IMR-90 (cell line): ENCODE results near the gene GPRC6A. TPM values are rescaled to one million over a fixed set of nuclear protein-coding genes. Genes with fewer than 3 reads are reported as not detected.

Experiments used
- ATAC-seq: fragments of 200-7000 bp; cut with Tn5 transposase; 2 replicates; pipeline ENCODE4 v1.9.1; 2020; ENCODE audit warnings: low read depth, mild to moderate bottlenecking, moderate library complexity
- Bru-seq: library from RNA; stranded (reverse); fragments of 400-500 nt; gene quantifications from one replicate; lab custom pipeline; 2021; lab: Mats Ljungman, UMichigan
- BruChase-seq, 2 experiments: library from RNA; stranded (reverse); fragments of 400-500 nt; gene quantifications; one replicate each; lab custom pipeline; 2021; lab: Mats Ljungman, UMichigan
- BruUV-seq: library from RNA; stranded (reverse); fragments of 400-500 nt; replicated peaks from 2 replicates; lab custom pipeline; 2021; lab: Mats Ljungman, UMichigan
- CTCF ChIA-PET: fragments of 300-600 bp; formaldehyde crosslinking; extraction: SDS; loops from one replicate; lab custom pipeline; 2021; ENCODE audit warnings: antibody characterized with exemption; lab: Yijun Ruan, JAX
- POLR2A ChIA-PET: fragments of 300-600 bp; sonication (Branson Sonifier 250); formaldehyde crosslinking; loops from one replicate; lab custom pipeline; 2022; ENCODE audit warnings: antibody characterized with exemption; ENCODE audit not compliant: unreplicated experiment; lab: Charles Lee
- DNase-seq: peaks from one replicate; pipeline ENCODE4 v3.0.0; 2013
- H2AFZ ChIP-seq: replicated peaks from 2 replicates; pipeline ENCODE3; 2013; ENCODE audit warnings: low read length, mild to moderate bottlenecking; ENCODE audit not compliant: poor library complexity
- H2AK5ac ChIP-seq: 2 replicates; pipeline ENCODE4 v1.6.1; 2013; ENCODE audit warnings: low read depth, low read length, inconsistent platforms
- H2AK9ac ChIP-seq: replicated peaks from 2 replicates; pipeline ENCODE3; 2013; ENCODE audit warnings: mild to moderate bottlenecking, low read depth, low read length, moderate library complexity; ENCODE audit not compliant: poor library complexity
- H2BK120ac ChIP-seq: 2 replicates; pipeline ENCODE4 v1.6.1; 2013; ENCODE audit warnings: low read depth, low read length, inconsistent platforms
- H2BK15ac ChIP-seq: 3 replicates; pipeline ENCODE4 v1.6.1; 2013; ENCODE audit warnings: low read depth, low read length, inconsistent platforms
- H2BK20ac ChIP-seq: 2 replicates; pipeline ENCODE4 v1.6.1; 2013; ENCODE audit warnings: low read depth, mild to moderate bottlenecking, inconsistent platforms, low read length, moderate library complexity
- H2BK5ac ChIP-seq: 2 replicates; pipeline ENCODE4 v1.6.1; 2013; ENCODE audit warnings: mild to moderate bottlenecking, low read depth, low read length, inconsistent platforms; ENCODE audit not compliant: poor library complexity, severe bottlenecking
- H3K14ac ChIP-seq: replicated peaks from 2 replicates; pipeline ENCODE4 v1.6.1; 2013; ENCODE audit warnings: low read depth, low read length, inconsistent platforms
- H3K18ac ChIP-seq: 2 replicates; pipeline ENCODE4 v1.6.1; 2013; ENCODE audit warnings: low read depth, low read length, control low read depth
- H3K23ac ChIP-seq: 2 replicates; pipeline ENCODE4 v1.6.1; 2013; ENCODE audit warnings: low read depth, low read length, inconsistent platforms
- H3K27ac ChIP-seq: 2 replicates; pipeline ENCODE4 v1.5.1; 2013; ENCODE audit warnings: mild to moderate bottlenecking, control low read depth, low read length; ENCODE audit not compliant: insufficient read depth
- H3K27me3 ChIP-seq: 2 replicates; pipeline ENCODE4 v1.6.1; 2013; ENCODE audit warnings: low read length; ENCODE audit not compliant: control insufficient read depth, insufficient read depth
- H3K36me3 ChIP-seq: 2 replicates; pipeline ENCODE4 v1.6.1; 2013; ENCODE audit warnings: low read length, mixed read lengths; ENCODE audit not compliant: control insufficient read depth, insufficient read depth
- H3K4ac ChIP-seq: 2 replicates; pipeline ENCODE4 v1.6.1; 2013; ENCODE audit warnings: low read depth, low read length, inconsistent platforms
- H3K4me1 ChIP-seq: 2 replicates; pipeline ENCODE4 v1.6.1; 2013; ENCODE audit warnings: low read length, mixed read lengths; ENCODE audit not compliant: control insufficient read depth, insufficient read depth
- H3K4me2 ChIP-seq: 2 replicates; pipeline ENCODE4 v1.6.1; 2013; ENCODE audit warnings: low read depth, mild to moderate bottlenecking, control low read depth, low read length, moderate library complexity
- H3K4me3 ChIP-seq: 2 replicates; pipeline ENCODE4 v1.5.1; 2013; ENCODE audit warnings: low read depth, mild to moderate bottlenecking, control low read depth, low read length, moderate library complexity; ENCODE audit not compliant: insufficient read depth
- H3K56ac ChIP-seq: 2 replicates; pipeline ENCODE4 v1.6.1; 2013; ENCODE audit warnings: low read length, inconsistent platforms; ENCODE audit not compliant: insufficient read depth; ENCODE audit errors: extremely low read depth
- H3K79me1 ChIP-seq, 2 experiments: 2 replicates each; pipeline ENCODE4 v1.6.1; 2013; ENCODE audit warnings: low read length in 2 of 2, inconsistent platforms in 1 of 2, low read depth in 1 of 2
- H3K9ac ChIP-seq: 2 replicates; pipeline ENCODE4 v1.6.1; 2013; ENCODE audit warnings: low read depth, low read length, control low read depth
- H3K9me1 ChIP-seq: 2 replicates; pipeline ENCODE4 v1.6.1; 2013; ENCODE audit warnings: low read length, inconsistent platforms; ENCODE audit not compliant: insufficient read depth
- H3K9me3 ChIP-seq: 2 replicates; pipeline ENCODE4 v1.6.1; 2013; ENCODE audit warnings: low read length; ENCODE audit not compliant: control insufficient read depth, insufficient read depth
- H4K20me1 ChIP-seq: 2 replicates; pipeline ENCODE4 v1.6.1; 2013; ENCODE audit warnings: low read length, inconsistent platforms; ENCODE audit not compliant: insufficient read depth
- H4K5ac ChIP-seq: 2 replicates; pipeline ENCODE4 v1.6.1; 2013; ENCODE audit warnings: mild to moderate bottlenecking, low read depth, low read length, control low read depth
- H4K8ac ChIP-seq, 2 experiments: 2 replicates each; pipeline ENCODE4 v1.6.1; 2013; ENCODE audit warnings: low read depth in 2 of 2, low read length in 2 of 2, control low read depth in 1 of 2, inconsistent platforms in 1 of 2
- H4K91ac ChIP-seq: 2 replicates; pipeline ENCODE4 v1.6.1; 2013; ENCODE audit warnings: low read depth, low read length, inconsistent platforms; ENCODE audit not compliant: insufficient read depth
- CEBPB ChIP-seq: IDR thresholded peaks from 2 replicates; pipeline ENCODE4 v1.6.1; 2012; ENCODE audit warnings: low read depth, low read length, improper control_type of control experiment
- RCOR1 ChIP-seq: IDR thresholded peaks from 2 replicates; pipeline ENCODE4 v1.6.1; 2012; ENCODE audit warnings: mild to moderate bottlenecking, low read length, improper control_type of control experiment; ENCODE audit not compliant: insufficient replicate concordance
- WGBS, 2 experiments: methylation state at CpG; one replicate each; pipeline versions ENCODE4 v1.1.5 to v1.1.7; 2013; ENCODE audit warnings: missing lambda C conversion rate in 2 of 2; ENCODE audit not compliant: insufficient read length in 1 of 2; ENCODE audit errors: extremely low coverage in 2 of 2; 5-methylcytosine and 5-hydroxymethylcytosine counted together
- dilution Hi-C: fragments of 300-500 bp; cut with HindIII; formaldehyde crosslinking; loops from one replicate; pipeline ENCODE4 v1.14.3; 2018; ENCODE audit warnings: low sequenced_read_pairs; ENCODE audit not compliant: unreplicated experiment
- in situ Hi-C: fragments of 300-500 bp; cut with MboI; formaldehyde crosslinking; loops from 3 replicates; pipeline ENCODE4 v1.14.3; 2019; ENCODE audit warnings: low sequenced_read_pairs, inconsistent platforms, mixed read lengths
- intact Hi-C: fragments of 100-400 bp; cut with micrococcal nuclease; formaldehyde crosslinking; loops from 2 replicates; pipeline ENCODE4 v1.10.0; 2022
- long read RNA-seq: library from polyadenylated mRNA; unstranded; transcript quantifications from one replicate; pipeline ENCODE4 v2.0.0, GENCODE V29; 2021; ENCODE audit not compliant: unreplicated experiment
- polyA plus RNA-seq, 3 experiments: library from polyadenylated mRNA; depleted of rRNA; stranded (reverse); fragments of >200 nt; gene quantifications; 2 replicates each; pipeline ENCODE4 v1.2.3, GENCODE V29; 2012; ENCODE audit warnings: low replicate concordance in 1 of 3
- total RNA-seq: library from RNA; depleted of rRNA; stranded (reverse); fragments of >200 nt; gene quantifications from 2 replicates; pipeline ENCODE4 v1.2.3, GENCODE V29; 2012; rRNA removed

The GPRC6A gene
- total RNA-seq (not detected in 2 replicates), polyA plus RNA-seq (2012; rRNA removed) (not detected in 2 replicates), Bru-seq, nascent RNA (not detected), BruChase-seq, experiment 1, labeled RNA remaining after a 6-hour chase (percentile 2 among the genes with signal in this experiment), BruChase-seq, experiment 2, labeled RNA remaining after a 2-hour chase (percentile 3 among the genes with signal in this experiment)
- polyA plus RNA-seq (2012; cell fraction: cytosol; rRNA removed): not detected in 2 replicates
- polyA plus RNA-seq (2012; cell fraction: nucleus; rRNA removed; ENCODE audit: low replicate concordance): not detected in 2 replicates
- long read RNA-seq: 0 reads

GRCh38 chr6:116828983-116829382 lies at the start of gene GPRC6A:
TSS of gene GPRC6A (minus strand) at chr6:116829083. CDS start at chr6:116829013, 70 bp downstream.
- ATAC-seq (no peak), DNase-seq (no peak)
- Histone ChIP-seq H3K18ac (no peak within 1 kb of the TSS), H3K27me3 (no peaks in the 10 kb centered on the region), H3K9ac (no peak within 1 kb of the TSS), H2BK15ac (no peak within 1 kb of the TSS), H3K56ac (no peak within 1 kb of the TSS), H2AK9ac (no peak within 1 kb of the TSS), H3K23ac (no peak within 1 kb of the TSS), H3K9me3 (no peaks in the 10 kb centered on the region), H4K8ac (no peak within 1 kb of the TSS), H3K4me2 (no peak within 1 kb of the TSS), H3K4me3 (no peak within 1 kb of the TSS), H3K9me1 (no peaks in the 10 kb centered on the region), H3K36me3 (no peaks in the 10 kb centered on the region), H2BK5ac (no peak within 1 kb of the TSS), H3K27ac (no peak within 1 kb of the TSS), H2BK120ac (no peak within 1 kb of the TSS), H2AK5ac (no peak within 1 kb of the TSS), H3K4me1 (no peaks in the 10 kb centered on the region), H4K91ac (no peak within 1 kb of the TSS), H3K14ac (no peak within 1 kb of the TSS), H4K20me1 (no peaks in the 10 kb centered on the region), H2AFZ (no peak within 1 kb of the TSS), H4K5ac (no peak within 1 kb of the TSS), H3K79me1 (no peaks in the 10 kb centered on the region), H3K4ac (no peak within 1 kb of the TSS), H2BK20ac (no peak within 1 kb of the TSS)
- POLR2A ChIA-PET: no interaction called here
- WGBS, 2 experiments: no CpG with 5 or more reads among the region's 2 CpGs
- no TSS peak for BruUV-seq
- dilution Hi-C loops (no loop called here), intact Hi-C loops (no loop called here), in situ Hi-C loops (no loop called here)
- TF ChIP-seq RCOR1 (no peak), CEBPB (no peak)
- CTCF ChIA-PET: no interaction called here
